HCT116 (cell line): ENCODE measurements around the gene KMT2E.

Source experiments
- CTCF ChIP-seq, 3 experiments: fragments of 200-600 bp in 1 of 3; sonication (generic) in 1 of 3; IDR thresholded peaks in 2 of 3; conservative IDR thresholded peaks in 1 of 3; 2 replicates each; pipeline ENCODE4 v1.5.1; 2012 to 2017; ENCODE audit warnings: low read depth in 2 of 3, low read length in 2 of 3, antibody characterized with exemption in 1 of 3, borderline replicate concordance in 1 of 3, control low read depth in 1 of 3, mild to moderate bottlenecking in 1 of 3, mixed read lengths in 1 of 3, mixed run types in 1 of 3, moderate library complexity in 1 of 3; ENCODE audit not compliant: insufficient read depth in 1 of 3
- EZH2 ChIP-seq: fragments of 200-600 bp; sonication (generic); IDR thresholded peaks from 2 replicates; pipeline ENCODE4 v1.6.1; 2017; ENCODE audit warnings: antibody characterized with exemption, mixed run types
- EZH2phosphoT487 ChIP-seq: fragments of 200-600 bp; IDR thresholded peaks from 2 replicates; pipeline ENCODE4 v1.6.1; 2018; ENCODE audit warnings: antibody characterized with exemption, borderline replicate concordance
- POLR2A ChIP-seq: IDR thresholded peaks from 2 replicates; pipeline ENCODE4 v1.7.0; 2011; ENCODE audit warnings: borderline replicate concordance; ENCODE audit not compliant: insufficient read depth, insufficient read length; ENCODE audit errors: extremely low read depth
- SRF ChIP-seq: IDR thresholded peaks from 2 replicates; pipeline ENCODE4 v1.6.1; 2012; ENCODE audit warnings: low read depth

GRCh38 chr7:105030447-105030846, 16.4 kb downstream of the KMT2E start:
- TF ChIP-seq CTCF (IDR thresholded peaks at IDR 0.05 in 2 of 3, conservative IDR thresholded peaks at IDR 0.05 in 1 of 3; ENCODE audit: borderline replicate concordance in 1 of 3, insufficient read depth in 1 of 3, low read depth in 2 of 3, low read length in 2 of 3) (no peak), POLR2A (no peak), EZH2phosphoT487 (no peak), EZH2 (no peak), SRF (no peak)
